HG03066 (cell line): ENCODE data around the gene NOTUM.

Experiments
- ATAC-seq: cut with Tn5 transposase; IDR thresholded peaks from one replicate; pipeline ENCODE4 v1.9.1; 2021; ENCODE audit warnings: low read depth; ENCODE audit not compliant: unreplicated experiment

Gene NOTUM

DNA sequence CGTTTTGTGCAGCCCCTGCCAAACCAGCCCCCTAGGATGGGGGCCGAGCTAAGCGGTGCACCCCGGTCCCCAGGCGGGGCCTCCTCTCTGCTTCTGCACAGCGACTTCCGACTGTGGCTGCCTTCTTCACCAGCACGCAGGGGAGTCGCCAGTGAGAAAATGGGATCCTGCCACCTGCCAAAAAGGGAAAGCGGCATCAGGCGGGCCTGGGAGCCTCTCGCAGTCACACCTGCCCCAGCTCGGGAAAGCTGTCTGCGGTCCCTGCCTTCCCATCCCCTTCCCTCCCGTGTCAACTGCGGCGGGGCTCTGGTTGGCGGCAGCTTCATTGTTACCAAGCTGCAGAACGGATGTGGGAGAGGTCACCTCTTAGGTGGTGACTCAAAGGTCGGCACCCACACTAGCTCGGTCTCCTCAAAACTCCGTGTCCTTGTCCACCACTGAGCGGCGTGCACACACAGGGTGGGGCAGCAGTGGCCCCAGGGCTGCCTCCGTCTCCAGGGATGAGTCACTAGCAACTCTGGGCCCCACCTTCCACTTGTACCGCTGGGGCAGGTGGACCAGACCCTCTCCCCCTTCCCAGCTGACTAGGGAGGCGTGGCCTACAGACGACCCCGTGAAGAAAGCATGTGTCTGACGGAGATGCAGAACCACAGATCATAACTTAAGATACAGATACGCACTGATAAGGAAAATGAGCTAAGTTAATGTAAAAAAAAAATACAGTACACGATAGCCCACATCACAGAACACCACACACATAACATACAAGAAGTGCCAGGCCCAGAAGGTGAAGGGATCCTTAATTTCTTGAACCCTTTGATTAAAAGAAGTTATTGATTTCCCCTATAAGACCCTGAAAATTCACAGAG, 48.3 kb downstream of the NOTUM start:
- no peak for ATAC-seq

DNA sequence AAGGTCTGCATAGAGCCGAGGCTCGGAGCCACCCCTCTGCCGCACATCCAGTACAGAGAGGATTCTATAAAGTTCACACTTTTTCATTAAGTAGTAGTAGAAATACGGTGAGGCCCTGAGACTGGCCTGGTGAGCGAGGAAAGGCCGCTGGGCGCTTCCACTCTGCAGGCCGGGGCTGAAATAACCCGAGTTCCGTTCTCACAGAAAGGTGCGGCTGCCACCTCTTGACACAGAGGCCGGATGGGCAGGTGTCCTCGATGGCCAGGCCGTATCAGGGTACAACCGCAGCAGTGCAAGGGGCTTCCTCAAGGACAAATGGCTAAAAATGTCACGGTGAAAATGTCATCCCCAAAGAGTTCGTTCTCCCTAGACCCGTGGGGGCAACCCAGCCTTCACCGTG, 49.0 kb downstream of the NOTUM start:
- no peak for ATAC-seq

DNA sequence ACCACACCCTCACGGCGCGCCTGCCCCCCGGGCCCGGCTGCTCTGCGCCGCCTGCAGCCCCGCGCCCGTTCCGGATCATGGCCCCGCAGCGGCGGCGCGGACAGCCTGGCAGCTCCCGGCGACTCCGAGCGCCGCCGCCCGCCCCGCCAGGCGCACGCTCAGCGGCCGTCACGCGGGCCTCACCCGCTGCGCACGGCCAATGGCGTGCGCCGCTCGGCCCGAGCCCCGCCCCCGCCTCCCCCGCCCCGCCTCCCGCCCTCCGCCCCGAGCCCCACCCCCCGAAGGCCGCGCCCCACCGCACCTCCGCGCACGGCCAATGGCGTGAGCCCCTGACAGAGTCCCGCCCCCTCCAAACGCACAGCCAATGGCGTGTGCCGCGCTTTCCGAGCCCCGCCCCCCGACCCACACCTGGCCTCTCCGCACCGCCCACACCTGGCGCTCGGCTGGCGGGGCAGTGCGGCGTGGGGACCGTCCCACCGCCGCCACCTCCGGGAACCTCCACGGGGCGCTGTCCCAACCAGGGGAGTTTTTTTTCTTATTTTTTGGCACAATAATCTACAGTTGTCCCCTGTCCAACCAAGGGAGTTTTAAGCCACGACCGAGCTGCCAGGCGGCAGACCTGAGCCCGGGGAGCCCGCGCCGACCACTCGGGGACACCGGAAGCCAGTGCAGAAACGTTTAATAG, 49.6 kb downstream of the NOTUM start, which contains the start of gene PCYT2:
PCYT2 (minus strand) TSS at position 123 of the 685 bp plus-strand sequence; CDS start at position 79, 44 bp downstream.
- ATAC-seq, result peak; percentile 81

DNA sequence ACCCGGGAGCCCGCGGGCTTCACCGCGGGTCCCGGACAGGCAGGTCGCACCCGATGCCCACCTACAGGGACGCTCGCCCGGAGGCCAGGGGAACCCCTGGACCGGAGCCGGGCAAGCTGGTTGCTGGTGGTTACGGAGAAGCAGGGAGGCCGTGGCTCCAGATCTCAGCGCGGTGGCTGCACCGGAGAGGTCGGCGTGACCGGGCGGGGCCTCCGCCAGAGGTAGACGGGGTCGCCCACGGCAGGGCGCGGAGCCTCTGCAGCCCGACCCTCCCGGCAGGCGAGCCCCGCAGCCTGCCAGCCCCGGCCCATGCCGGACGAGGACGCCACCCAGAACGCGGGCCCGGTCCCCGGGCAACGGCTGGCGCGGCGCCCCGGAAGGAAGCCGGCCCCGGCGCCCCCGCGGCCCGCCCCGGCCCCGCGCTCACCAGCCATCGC, 50.1 kb downstream of the NOTUM start:
- ATAC-seq, result peak; percentile 24

DNA sequence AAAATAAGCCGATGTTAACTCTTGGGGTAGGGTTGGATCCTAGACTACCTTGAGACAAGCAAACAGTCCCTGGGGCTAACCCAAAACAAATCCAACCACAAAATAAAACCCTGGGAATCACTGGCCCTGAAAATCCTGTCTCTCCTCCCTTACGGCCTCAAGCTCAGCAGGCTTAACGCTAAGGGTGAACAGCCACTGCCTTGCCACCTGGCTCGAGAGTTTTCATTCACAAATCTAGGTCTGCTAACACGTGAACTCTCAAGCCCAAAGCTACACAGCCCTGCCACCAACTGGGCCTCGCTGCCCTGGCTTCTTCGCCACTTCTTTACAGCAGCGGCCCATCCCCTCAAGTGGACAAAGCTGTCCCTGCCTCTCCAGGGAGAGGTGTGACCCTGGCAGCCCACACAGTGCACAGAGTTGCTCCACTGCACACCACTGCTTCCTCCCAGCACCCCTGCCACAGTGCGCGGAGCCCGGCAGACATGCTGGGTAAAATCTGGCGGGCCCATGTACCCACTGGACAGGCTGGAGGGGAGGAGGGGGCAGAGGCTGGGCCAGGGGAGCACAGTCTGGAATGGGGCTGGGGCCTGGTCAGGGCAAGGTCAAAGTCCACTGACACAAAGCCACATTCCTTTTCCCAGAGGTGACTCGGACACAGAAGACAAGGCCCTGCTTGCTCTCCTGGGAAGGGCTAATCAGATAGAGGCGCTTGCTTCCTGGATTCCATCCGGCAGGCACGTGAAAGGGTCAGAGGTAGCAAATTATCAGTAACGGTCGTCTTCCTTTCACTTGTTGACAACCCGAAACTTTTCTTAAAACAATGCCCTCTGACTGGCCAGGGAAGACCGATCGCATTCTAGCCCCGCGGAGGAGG, 50.8 kb downstream of the NOTUM start:
- ATAC-seq, result no peak

DNA sequence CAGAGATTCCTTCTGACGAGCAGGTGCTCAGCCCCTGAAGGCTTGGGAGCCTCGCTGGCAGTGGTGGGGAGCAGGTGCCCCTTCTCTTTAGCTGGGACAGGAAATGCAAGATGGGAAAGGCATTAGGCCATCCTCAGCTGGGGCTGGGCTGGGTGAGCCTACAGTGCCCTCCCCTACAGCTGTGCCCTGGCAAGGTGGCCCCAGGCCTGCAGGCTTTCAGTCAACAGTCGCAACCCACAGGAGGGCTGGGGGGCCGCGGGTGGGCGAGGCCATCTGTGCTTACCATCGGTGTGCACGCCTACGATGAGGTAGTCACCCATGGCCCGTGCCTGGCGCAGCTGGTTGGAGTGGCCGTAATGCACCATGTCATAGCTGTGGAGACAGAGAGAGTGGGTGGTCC, 51.8 kb downstream of the NOTUM start:
- ATAC-seq, result no peak

DNA sequence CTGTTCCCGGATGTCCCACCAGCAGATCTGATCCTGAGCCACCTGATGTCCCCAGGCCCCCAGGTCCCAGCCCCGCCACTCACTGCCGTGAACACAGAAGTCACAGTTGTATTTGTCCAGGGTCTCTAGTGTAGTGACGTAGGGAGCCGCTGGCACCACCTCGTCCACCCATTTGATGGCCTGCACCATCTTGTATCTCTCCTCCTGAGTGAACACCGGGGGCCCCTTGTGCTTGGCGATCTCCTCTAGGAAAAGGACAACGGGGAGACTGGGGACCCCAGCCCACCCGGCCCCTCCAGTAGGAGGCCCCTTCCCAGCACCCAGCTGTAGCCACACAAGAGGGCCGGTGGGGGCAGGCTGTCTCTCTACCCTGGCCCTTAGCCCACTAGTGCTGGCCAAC, 52.2 kb downstream of the NOTUM start:
- no peak for ATAC-seq

DNA sequence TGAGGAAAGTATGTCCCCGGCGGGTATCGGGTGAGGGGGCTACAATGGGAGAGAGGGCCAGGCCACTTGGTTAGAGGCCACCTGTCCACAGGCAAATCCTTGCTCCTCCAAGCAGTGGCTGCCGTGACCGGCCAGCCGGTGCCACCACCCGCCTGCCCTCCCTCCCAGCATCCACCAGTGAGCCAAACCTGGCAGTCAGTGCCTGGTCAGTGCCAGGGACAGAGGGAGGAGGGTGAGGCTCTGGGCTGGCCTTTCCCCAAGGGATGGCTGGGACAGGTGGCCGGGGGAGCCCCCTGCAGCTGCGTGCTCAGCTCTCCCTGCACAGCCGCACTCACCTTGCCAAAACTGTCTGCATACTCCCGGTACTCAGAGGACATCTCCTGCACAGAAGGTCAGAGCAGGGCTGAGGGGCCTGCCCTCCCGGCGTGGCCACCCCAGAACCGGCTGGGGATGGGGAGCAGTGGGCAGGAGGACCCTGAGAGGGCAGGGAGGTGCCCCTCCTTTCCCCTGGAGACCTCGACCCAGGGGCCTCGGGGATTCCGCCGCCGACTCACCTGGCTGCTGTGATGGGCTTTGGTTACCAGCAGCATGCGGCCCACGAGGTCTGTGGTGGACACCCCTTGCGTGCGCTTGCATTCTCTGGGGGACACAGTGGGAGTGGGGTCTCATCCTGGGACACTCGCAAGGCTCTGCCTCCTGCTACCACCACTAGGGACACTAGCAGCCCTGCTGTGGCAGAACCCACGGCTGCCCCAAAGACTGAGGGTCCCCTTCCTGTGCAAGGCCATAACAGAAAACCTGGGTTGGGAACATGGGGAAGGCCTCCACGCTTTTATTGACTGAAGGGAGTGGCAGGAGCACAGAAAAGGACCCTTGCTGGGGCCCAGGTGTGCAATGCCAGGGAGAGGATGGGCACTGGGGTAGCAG, 53.5 kb downstream of the NOTUM start:
- no peak for ATAC-seq

DNA sequence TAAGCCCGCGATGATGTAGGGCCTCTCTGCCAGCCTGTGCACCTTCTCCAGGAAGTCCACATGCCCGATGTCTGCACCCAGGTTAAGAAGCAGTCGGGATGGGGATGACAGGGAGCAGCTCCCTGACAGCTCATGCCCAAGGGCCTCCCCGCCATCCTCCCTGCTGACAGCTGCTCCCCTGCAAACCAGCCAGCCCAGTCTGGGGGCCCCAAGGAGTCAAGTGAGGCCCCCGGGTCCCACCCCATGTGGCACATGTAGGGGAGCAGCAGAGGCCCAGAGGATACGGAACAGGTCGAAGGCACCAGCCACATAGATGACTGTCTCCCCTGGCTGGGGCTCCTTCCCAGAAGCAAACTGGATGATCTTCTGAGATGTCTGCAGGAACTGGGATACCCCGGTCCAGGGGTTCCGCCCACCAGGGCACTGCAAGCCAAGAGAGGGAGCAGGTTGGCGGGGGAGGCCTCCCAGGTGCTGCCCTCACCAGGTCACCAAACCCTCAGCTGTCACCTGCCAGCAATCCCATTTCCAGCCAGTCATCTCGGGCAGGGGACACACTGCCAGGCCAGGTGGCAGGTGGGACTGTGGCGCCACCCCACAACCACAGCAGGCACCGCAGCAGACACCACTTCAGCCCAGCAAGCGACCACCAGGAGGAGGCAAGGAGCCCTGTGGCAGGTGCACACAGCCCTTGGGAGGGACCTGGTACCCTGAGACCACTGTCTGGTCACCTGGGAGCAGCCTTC, 54.3 kb downstream of the NOTUM start:
- ATAC-seq, result no peak

DNA sequence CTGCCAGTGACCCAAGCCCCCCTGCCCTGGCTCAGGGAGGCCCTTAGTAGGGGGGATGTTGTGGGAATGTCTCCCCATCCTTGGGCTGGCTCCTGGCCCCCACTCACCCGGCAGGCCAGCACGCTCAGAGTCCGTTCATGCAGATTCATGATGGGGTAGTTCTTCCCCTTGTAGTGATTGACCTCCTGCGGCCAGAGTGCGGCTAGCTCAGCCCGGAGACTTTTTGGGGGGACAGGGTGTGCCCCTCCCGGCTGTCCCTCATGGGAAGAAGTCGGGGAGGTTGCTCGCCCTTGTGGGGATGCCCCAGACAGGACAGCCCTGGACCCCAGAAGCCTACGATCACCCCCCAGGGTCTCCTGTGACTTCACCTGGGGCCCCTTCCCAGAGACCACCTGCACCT, 55.0 kb downstream of the NOTUM start:
- ATAC-seq, result no peak

DNA sequence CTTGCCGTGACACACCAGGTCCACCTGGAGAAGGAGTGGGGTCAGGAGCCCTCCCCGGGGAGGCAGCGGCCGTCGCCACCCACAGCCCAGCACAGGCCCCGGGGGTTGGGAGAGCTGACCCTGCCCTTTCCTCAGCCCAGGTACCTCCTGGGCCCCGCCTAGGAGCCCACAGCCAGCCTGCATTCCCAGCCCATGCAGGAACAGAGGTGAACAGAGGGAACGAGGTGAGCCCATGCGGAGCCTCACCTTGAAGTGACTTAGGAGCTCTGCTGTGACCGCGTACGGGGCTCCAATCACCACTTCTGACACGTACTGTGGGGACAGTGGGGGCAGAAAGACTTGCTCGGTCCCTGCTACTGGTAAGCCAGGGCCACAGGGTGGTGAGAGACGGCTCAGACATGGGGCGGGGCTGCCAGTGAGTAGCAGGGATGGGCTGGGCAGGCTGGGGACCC, 55.5 kb downstream of the NOTUM start:
- ATAC-seq, result no peak

DNA sequence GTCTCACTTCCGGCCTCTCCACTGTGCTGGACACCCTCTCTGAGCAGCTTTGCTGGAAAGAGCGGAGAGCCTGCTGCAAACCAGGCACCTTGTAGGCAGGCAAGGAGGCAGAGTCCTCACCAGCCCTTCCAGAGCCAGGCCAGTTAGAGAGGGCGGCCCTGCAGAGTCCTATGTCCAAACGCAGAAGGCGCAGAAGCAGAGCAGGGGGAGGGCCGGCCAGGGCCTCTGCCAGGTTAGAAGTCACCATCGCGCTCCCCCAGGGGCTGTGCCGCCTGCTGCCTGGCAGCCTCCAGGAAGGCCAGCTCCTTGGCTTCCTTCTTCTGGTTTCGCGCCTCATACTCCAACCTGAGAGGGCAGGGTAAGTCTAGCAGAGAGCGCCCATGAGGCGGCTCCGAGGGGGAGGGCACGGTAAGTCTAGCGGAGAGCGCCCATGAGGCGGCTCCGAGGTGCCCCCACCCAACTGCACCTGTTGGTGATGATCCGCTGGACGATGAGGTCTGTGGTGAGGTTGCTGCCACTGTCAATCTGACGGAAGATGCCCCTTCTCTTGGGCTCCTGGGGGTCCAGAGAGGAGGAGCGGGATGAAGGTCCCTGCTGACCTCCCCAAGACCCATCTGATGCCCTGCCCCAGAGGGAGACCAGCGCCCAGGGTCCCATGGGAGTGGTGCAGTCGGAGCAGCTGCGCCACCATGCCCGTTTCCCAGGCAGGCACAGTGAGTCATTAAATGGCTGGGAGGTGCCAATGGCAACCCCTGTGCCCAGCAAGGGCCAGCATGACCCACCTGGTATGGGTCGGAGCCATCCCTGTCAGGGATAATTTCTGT, 56.2 kb downstream of the NOTUM start:
- no peak for ATAC-seq

DNA sequence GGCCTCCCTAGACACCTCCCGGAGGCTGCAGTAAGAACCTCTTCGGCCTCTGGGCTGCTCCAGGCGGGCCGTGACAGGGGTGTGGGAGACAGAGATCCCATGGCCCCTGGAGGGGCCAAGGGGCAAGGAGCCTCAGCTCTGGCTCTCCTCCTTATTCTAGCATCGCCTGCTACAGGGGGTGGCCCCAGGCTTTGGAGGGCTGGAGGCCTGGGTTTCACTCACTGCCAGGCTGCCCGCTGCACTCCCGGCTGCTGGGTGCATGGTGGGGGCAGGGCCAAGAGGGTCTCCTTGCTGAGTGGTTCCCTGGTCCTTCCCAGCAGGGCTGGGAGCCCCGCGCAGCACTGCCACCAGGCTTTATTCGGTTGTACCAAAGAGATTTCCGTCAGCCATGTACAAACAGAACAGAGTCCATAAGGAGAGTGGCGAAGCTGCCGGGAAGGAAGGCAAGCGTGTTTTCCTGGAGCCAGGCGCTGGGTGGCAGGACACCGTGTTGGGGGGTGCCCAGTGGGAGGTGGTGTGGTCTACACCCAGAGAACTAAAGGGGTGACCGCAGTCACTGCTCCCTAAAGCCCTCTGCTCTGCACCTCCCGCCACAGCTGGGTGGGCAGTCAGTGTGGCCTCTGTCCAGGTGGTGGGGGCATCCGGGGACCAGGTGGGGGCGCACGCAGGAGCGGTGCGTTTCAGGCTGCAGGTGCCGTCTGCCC, 56.9 kb downstream of the NOTUM start:
- ATAC-seq, result no peak

DNA sequence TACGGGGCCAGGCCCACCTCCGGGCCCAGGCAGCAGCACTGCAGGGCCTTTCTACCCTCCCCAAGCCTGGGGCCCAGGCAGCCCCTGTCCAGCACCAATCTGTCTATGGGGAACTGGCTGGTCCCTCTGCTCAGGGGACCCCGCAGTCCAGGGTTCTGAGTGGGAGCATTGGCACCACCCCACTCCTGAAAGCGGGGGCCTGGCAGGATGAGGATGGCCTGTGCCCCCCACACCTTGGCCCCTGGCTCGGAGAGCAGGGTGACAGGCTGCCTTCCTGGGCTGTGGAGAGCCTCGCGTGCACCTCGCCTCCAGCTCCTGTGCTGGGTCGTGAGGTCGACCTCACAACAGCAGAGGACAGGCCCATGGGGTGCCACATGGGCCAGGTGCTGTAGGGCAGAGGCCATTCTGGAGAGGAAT, 57.6 kb downstream of the NOTUM start:
- ATAC-seq, result no peak

DNA sequence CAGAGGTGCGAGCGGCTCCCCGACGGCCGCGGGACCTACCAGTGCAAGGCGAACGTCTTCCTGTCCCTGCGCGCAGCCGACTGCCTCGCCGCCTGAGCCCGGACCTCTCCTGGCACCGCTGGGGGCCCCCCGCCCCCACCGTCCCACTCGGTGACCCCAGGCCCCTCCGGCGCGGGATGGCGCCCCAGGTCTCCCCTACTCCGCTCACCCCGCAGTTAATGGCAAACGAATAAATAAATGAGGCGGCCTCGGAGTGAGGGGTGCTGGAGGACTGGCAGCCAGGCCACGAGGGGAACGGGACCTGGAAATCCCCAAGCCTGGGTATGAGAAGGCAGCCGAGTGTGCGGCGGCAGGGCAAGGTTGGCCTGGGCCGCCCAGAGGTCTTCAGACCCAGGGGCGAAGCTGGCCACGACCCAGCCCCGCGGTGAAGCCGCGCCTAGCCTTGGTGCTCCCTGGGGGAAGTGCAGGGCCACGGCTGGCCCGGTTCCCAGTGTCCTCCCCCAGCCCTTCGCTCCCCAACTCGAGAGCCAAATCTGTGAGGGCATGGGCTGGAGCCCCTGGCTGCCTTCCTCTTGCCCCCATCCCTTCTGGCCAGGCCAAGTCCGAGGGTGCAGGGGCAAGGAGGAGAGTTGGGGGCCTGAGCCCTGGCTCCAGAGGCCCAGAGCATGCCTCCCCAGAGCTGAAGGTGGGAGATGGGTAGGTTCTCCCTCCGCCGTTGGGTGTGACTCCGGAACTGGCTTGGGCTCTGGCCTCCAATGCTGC, 58.2 kb downstream of the NOTUM start:
- ATAC-seq, result no peak
